Central memory CD8-positive, alpha-beta T cell (primary cell): Measurements from ENCODE around the gene ASPDH.
A peak's percentile ranks its signal among the peaks of the same experiment; 100 is the strongest.
"Not testable (repeated sequence)": the region's sequence is repeated elsewhere in the genome, so short reads cannot be mapped to it uniquely, and the experiment has no call there.

Experiments
- ATAC-seq: fragments of 150-1000 bp; cut with Tn5 transposase; replicated peaks from 2 replicates; pipeline ENCODE4 v1.10.0; 2022; ENCODE audit warnings: mild to moderate bottlenecking, moderate FRiP score, moderate number of reproducible peaks; ENCODE audit not compliant: poor library complexity, severe bottlenecking; ENCODE audit errors: extremely low read depth
- DNase-seq, 2 donors: peaks; one replicate each; pipeline ENCODE4 v3.0.0; 2021; ENCODE audit warnings: low spot score in 2 of 2
- H3K27ac Mint-ChIP-seq: one replicate; pipeline ENCODE4 v1.8.0; 2022; ENCODE audit warnings: low read depth, mild to moderate bottlenecking, moderate library complexity, mixed read lengths
- H3K27me3 Mint-ChIP-seq: one replicate; pipeline ENCODE4 v1.8.0; 2022; ENCODE audit warnings: mixed read lengths
- H3K36me3 Mint-ChIP-seq: one replicate; pipeline ENCODE4 v1.8.0; 2022; ENCODE audit warnings: mild to moderate bottlenecking, moderate library complexity, mixed read lengths; ENCODE audit not compliant: insufficient read depth
- H3K4me1 Mint-ChIP-seq: one replicate; pipeline ENCODE4 v1.8.0; 2022; ENCODE audit warnings: mixed read lengths
- H3K4me3 Mint-ChIP-seq: one replicate; pipeline ENCODE4 v1.8.0; 2022; ENCODE audit warnings: mild to moderate bottlenecking, moderate library complexity, mixed read lengths
- H3K9me3 Mint-ChIP-seq: one replicate; pipeline ENCODE4 v1.8.0; 2022; ENCODE audit warnings: mixed read lengths

ASPDH gene

DNA sequence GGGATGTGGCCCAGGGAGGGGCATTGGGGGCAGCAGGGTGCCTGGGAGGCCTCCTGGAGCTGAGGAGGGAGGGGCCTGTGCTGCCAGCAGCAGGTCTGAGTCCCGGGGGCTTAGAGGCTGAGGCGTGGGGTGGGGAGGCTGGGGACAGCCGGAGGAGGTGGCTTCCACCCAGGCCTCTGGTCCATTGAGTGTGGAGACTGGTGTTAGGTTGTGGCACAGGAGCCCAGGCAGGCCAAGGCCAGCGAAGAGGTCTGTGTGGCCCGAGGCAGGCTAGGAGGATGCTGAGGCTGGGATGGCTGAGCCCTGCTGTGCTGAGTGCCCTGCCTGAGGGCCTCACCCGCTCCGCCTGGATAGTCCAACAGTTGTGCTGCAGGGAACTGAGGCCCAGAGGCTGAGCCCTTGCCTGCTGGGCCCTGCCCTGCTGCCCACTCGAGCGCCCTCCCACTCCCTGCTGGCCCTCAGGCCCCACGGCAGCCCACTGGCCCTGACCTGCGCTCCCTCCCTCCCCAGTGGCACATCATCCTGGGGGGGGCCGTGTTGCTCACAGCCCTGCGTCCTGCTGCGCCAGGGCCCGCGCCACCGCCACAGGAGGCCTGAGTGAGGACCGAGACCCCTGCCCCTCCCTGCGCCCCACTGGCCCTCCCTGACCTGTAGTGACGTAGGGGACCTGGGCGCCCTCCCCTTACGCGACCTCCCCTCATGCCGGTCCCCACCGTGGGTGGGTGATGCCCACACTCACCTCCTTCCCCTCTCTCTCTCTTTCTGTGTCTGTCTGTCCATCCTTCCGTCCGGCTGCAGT is 32.2 kb downstream of the ASPDH start:
- Mint-ChIP-seq H3K27ac (peak overlapping the region; percentile 89), H3K36me3 (peaks cover 25% of the 10 kb centered on the region), H3K27me3 (no peaks in the 10 kb centered on the region), H3K4me3 (no peak overlapping the region), H3K9me3 (no peaks in the 10 kb centered on the region), H3K4me1 (peaks cover 33% of the 10 kb centered on the region)
- DNase-seq (no peak), ATAC-seq (no peak)

DNA sequence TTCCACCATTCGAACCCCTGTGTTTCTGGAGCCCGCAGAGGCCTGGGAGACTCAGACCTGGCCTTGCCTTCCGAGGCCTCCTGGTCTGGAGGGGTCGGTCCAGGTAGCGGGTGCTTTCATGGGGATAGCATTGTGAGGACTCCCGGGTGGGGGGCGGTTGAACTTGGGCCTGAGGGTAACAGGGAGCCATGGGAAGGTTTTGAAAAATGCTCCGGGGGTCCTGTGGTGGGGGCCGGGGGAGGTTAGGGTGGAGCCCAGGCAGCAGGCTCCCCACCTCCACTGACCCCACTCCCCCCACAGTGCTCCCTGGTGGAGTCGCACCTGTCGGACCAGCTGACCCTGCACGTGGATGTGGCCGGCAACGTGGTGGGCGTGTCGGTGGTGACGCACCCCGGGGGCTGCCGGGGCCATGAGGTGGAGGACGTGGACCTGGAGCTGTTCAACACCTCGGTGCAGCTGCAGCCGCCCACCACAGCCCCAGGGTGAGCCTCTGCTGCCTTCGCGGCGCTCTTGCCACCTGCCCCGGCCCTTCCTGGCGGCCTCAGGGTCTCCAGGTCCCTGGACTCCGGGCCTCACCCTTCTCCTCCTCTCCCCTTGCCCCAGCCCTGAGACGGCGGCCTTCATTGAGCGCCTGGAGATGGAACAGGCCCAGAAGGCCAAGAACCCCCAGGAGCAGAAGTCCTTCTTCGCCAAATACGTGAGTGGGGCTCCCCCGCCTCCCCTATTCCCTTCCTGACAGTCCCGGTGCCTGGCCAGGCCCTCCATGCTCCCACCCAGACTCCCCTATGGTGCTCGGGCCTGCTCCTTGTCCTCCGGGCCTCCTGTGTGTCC is 33.2 kb downstream of the ASPDH start:
- peaks cover 38% of the 10 kb centered on the region for H3K4me1 Mint-ChIP-seq
- H3K9me3 Mint-ChIP-seq: no peaks in the 10 kb centered on the region
- no peak overlapping the region for H3K4me3 Mint-ChIP-seq
- H3K36me3 Mint-ChIP-seq: peaks cover 36% of the 10 kb centered on the region
- DNase-seq: no peak
- peak overlapping the region; percentile 89 for H3K27ac Mint-ChIP-seq
- no peaks in the 10 kb centered on the region for H3K27me3 Mint-ChIP-seq
- ATAC-seq: no peak

DNA sequence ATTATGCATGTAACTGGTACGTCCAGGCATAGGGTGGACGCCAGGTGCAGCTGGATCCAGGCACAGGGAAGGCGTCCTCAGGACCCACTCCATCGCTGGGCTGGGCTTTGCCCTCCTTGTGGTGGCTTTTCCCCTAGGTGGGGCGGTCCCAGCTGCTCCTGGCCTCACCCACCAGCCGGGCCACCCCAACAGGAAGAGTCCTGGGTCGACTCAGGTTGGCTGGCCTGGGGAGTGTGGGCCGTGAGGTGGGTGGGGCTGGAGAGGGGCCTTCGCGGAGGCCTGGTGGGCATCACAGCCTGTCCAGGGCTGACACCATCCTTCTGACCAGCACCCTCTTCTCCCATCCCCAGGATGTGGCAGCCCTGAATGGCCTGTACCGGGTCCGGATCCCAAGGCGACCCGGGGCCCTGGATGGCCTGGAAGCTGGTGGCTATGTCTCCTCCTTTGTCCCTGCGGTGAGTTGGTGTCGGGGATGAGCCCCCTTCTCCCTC is 33.9 kb downstream of the ASPDH start:
- no peaks in the 10 kb centered on the region for H3K27me3 Mint-ChIP-seq

DNA sequence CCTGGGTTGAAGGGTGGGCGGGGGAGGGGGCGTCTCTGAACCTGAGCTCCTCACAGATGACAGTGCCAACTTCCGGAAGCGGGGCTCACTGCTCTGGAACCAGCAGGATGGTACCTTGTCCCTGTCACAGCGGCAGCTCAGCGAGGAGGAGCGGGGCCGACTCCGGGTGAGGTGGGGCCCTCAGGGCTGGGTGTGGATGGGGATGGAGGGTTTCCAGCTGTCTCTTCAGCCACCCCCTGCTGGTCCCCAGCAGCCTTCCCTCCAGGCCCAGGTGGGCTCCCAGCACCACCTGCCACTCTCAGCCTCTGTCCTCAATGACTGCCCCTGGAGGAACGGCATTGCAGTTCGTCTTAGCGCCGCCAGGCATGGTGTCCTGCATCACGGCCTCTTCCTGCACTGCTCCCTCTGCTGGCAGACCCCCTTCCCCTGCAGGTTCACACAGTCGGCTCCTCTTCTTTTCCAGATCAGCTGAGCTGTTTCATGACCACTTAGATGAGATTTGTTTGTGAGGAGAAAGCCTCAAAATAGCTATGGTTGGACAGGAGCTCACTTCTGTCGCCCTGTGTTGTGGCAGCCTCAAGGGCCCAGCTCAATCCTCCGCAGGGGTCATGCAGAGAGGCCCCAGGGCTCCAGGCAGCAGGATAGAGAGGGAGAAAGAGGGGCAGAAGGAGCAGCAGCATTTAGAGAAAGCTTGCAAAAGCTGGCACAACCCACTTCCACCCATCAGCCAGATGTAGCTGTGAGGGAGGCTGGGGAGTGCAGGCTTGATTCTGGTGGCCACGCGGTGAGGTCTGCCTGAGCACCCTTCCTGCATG is 34.6 kb downstream of the ASPDH start:
- Mint-ChIP-seq H3K4me3 (peak overlapping the region; percentile 31), H3K4me1 (peaks cover 38% of the 10 kb centered on the region), H3K27ac (peak overlapping the region; percentile 71), H3K9me3 (no peaks in the 10 kb centered on the region), H3K27me3 (no peaks in the 10 kb centered on the region), H3K36me3 (peaks cover 38% of the 10 kb centered on the region)
- DNase-seq: no peak
- no peak for ATAC-seq

More for the DNA sequence above, 33.9 kb downstream of the ASPDH start:
- Mint-ChIP-seq H3K36me3 (peaks cover 41% of the 10 kb centered on the region), H3K4me3 (no peak overlapping the region), H3K27ac (peak overlapping the region; percentile 71), H3K4me1 (peaks cover 38% of the 10 kb centered on the region), H3K9me3 (no peaks in the 10 kb centered on the region)
- DNase-seq: no peak
- ATAC-seq: no peak

DNA sequence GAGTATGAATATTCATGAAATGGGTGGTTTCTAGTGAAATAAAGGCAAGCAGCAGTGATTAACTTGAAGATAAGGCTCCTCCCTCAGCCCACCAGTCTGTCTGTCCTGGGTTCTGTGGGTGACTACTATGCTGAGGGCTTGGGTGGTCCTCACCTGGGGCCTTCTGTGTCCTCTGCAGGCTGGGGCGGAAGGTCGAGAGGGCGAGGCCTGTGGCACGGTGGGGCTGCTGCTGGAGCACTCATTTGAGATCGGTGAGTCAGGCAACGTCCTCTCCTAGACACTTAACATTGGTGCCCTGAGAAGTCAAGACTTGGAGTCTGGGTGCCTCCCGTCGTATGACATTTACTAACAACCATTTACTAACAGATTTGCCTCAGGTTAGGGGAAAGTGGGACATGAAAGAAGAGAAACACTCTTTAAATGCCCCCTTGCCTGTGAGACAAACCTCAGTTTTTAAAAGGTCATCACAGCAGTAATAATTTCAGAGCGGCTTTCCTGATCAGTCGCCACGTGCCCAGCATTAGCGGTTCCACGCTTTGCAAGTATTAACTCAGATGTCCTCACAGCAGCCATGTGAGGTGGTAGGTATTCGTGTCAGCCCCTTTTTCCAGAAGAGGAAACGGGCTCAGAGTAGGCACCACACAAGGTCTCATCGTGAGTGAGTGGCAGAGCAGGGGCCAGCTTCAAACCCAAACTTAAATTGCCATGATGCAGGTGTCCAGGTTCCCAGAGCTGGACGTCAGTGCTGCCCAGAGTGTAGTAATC is 35.8 kb downstream of the ASPDH start:
- Mint-ChIP-seq H3K9me3 (no peaks in the 10 kb centered on the region), H3K36me3 (peaks cover 33% of the 10 kb centered on the region), H3K27me3 (no peaks in the 10 kb centered on the region), H3K4me3 (peak overlapping the region; percentile 96), H3K4me1 (peaks cover 38% of the 10 kb centered on the region), H3K27ac (peak overlapping the region; percentile 96)
- no peak for DNase-seq
- ATAC-seq: no peak

DNA sequence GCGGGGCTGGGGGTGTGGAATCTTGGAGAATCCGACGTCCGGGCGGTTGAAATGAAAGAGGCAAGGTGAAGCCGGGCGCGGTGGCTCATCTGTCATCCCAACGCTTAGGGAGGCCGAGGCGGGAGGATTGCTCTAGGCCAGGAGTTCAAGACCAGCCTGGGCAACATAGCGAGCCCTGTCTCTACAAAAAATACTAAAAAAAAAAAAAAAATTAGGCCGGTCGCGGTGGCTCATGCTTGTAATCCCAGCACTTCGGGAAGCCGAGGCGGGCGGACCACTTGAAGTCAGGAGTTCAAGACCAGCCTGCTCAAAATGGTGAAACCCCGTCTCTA is 36.8 kb downstream of the ASPDH start:
- Mint-ChIP-seq H3K27me3 (no peaks in the 10 kb centered on the region), H3K27ac (peak overlapping the region; percentile 96), H3K4me1 (peaks cover 38% of the 10 kb centered on the region), H3K9me3 (no peaks in the 10 kb centered on the region), H3K36me3 (peaks cover 35% of the 10 kb centered on the region), H3K4me3 (peak overlapping the region; percentile 96)
- ATAC-seq: no peak
- no peak for DNase-seq

DNA sequence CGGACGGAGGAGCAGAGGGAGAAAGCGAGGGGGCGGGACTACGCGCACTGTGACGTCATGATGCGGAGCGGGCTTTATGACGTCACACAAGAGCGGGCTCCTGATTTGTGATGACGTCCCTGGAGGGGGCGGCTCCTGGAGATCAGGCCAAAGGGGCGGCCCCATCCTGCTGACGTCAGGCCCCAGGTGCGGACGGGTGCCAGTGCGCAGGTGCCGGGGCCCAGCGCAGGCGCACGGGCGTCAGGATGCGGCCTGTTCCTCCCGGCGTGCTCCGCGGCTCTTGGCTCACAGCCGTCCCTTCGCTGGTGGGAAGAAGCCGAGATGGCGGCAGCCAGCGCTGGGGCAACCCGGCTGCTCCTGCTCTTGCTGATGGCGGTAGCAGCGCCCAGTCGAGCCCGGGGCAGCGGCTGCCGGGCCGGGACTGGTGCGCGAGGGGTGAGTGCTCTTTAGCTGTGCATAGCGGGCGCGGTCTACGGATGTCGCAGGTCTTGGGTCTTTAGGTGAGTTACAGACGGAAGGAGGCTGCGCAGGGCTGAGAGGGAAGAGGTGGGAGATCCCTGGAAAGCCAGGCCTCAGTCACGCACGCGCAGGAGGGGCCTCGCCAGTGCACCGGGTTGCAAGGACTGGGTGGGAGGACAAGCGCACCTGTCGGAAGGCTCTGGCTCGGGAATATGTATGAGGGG is 37.3 kb downstream of the ASPDH start, which contains the start of the genes EMC10 and GARIN5A:
Gene EMC10 (plus strand): TSS at position 284 of the 683 bp plus-strand sequence. CDS start 38 bp downstream, at position 322.
Gene GARIN5A (minus strand): TSS at position 625 of the 683 bp plus-strand sequence. CDS start 460 bp downstream, at position 165.
- ATAC-seq (peak; percentile 94), DNase-seq (peak; percentile 85 to 96)
- peaks cover 38% of the 10 kb centered on the region for H3K4me1 Mint-ChIP-seq
- H3K4me3 Mint-ChIP-seq: peak within 1 kb of the TSS; percentile 96
- no peaks in the 10 kb centered on the region for H3K27me3 Mint-ChIP-seq
- peaks cover 31% of the 10 kb centered on the region for H3K36me3 Mint-ChIP-seq
- H3K9me3 Mint-ChIP-seq: no peaks in the 10 kb centered on the region
- peak within 1 kb of the TSS; percentile 96 for H3K27ac Mint-ChIP-seq

DNA sequence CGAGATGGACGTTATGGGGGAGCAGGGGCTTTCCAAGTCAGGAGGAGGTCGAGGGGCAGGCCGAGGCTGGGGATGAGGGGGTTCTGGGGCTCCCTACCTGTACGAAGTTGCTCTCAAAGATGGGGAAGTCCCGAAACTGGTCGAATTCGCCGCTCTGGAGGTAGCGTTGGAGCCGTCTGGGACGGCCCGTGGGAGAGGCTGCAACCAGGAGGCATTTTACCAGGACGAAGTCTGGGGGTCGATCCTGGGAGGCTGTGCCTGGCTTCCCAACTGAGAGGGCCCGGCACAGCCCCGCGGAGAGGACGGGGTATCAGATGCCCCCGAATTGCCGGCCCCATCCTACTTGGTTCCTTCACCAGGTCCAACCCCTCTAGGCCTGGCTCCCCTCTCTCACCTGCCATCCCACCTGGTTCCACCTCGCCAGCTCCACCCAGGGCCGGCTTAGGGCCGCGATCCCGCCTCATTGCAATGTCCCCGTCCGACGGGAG is 37.9 kb downstream of the ASPDH start:
- Mint-ChIP-seq H3K9me3 (no peaks in the 10 kb centered on the region), H3K27ac (peak overlapping the region; percentile 96), H3K4me3 (peak overlapping the region; percentile 96), H3K27me3 (no peaks in the 10 kb centered on the region), H3K4me1 (peaks cover 34% of the 10 kb centered on the region), H3K36me3 (peaks cover 26% of the 10 kb centered on the region)
- ATAC-seq (no peak), DNase-seq (no peak)

DNA sequence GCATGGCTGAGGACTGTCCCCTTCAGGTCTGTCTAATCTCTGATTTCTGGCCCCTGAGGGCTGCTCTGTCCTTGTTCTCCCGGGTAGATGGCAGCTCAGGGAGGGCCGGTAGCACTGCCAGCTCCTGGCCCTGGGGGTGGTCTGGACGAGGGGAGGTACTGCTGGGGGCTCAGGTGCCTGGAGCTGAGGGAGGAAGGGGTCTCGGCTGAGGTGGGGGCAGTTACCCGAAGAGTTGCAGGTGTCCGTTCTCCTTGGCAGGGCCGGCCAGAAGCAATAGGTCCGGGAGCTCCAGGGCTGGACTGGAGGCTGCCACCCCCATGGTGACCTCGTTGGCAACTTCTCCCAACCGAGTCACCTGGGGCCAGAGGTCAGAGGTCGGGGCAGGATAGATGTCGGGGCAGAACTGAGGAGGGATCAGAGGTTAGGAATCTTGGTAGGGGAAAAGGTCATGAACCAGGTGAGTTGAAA is 38.6 kb downstream of the ASPDH start:
- ATAC-seq (no peak), DNase-seq (no peak)
- Mint-ChIP-seq H3K9me3 (no peaks in the 10 kb centered on the region), H3K27ac (peak overlapping the region; percentile 96), H3K27me3 (no peaks in the 10 kb centered on the region), H3K36me3 (peaks cover 24% of the 10 kb centered on the region), H3K4me3 (peak overlapping the region; percentile 96), H3K4me1 (peaks cover 34% of the 10 kb centered on the region)

DNA sequence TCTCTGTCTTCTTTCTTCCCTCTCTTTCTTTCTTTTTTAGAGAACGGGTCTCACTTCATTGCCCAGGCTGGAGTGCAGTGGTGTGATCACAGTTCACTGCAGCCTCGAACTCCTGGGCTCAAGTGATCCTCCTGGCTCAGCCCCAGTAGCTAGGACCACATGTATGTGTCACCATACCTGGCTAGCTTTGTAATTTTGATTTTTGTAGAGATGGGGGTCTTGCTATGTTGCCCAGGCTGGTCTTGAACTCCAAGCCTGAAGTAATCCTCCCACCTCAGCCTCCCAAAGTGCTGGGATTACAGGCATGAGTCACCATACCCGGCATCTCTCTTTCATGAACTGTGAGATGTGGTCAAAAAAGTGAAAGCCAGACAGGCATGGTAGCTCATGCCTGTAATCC is 40.4 kb downstream of the ASPDH start:
- Mint-ChIP-seq H3K27me3 (peaks cover 13% of the 10 kb centered on the region), H3K36me3 (peaks cover 22% of the 10 kb centered on the region), H3K4me1 (peaks cover 28% of the 10 kb centered on the region), H3K27ac (peak overlapping the region; percentile 4)
- not testable (repeated sequence) for H3K4me3 Mint-ChIP-seq, H3K9me3 Mint-ChIP-seq, DNase-seq, ATAC-seq

DNA sequence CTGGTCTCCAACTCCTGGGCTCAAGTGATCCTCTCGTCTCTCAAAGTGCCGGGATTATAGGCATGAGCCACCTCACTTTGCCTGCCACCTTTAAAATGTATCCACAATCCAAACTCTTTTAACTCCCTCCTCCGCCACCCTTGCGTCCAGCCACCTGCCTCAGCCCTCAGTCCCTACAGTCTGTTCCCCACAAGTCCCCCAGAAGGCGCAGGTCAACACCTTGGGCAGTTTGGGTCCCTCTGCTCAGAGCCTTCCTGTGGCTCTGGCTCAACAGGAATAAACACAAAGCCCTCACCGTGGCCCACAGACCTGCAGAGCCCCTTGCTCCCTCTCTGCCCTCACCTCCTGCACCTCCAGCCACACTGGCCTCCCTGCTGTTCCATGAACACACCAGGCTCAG is 44.9 kb downstream of the ASPDH start:
- no peak for ATAC-seq
- Mint-ChIP-seq H3K27me3 (peaks cover 22% of the 10 kb centered on the region), H3K27ac (no peak overlapping the region), H3K4me1 (no peaks in the 10 kb centered on the region), H3K36me3 (peaks cover 2% of the 10 kb centered on the region), H3K4me3 (no peak overlapping the region), H3K9me3 (no peaks in the 10 kb centered on the region)
- no peak for DNase-seq
